Thymus (tissue), 11 donors: ENCODE measurements around the gene PNPLA7. TPM values are rescaled to one million over a fixed set of nuclear protein-coding genes. Genes with fewer than 3 reads are reported as not detected.

Experiments used
- DNase-seq, 9 donors: peaks; one replicate each; pipeline ENCODE4 v3.0.0-alpha.2; 2013; ENCODE audit warnings: low spot score in 9 of 9, low read depth in 6 of 9, missing footprints in 1 of 9
- H3K27ac ChIP-seq, 2 donors: one replicate each; pipeline ENCODE4 v1.5.1; 2013; ENCODE audit warnings: control low read depth in 1 of 2, low read depth in 1 of 2, low read length in 1 of 2, mild to moderate bottlenecking in 1 of 2, moderate library complexity in 1 of 2
- H3K27me3 ChIP-seq, 2 donors: one replicate each; pipeline ENCODE4 v1.5.1; 2013; ENCODE audit warnings: low read length in 1 of 2; ENCODE audit not compliant: control insufficient read depth in 2 of 2, insufficient read depth in 1 of 2
- H3K36me3 ChIP-seq, 2 donors: one replicate each; pipeline ENCODE4 v1.5.1; 2013; ENCODE audit warnings: low read length in 1 of 2, mild to moderate bottlenecking in 1 of 2, moderate library complexity in 1 of 2; ENCODE audit not compliant: control insufficient read depth in 2 of 2, insufficient read depth in 2 of 2
- H3K4me1 ChIP-seq, 2 donors: one replicate each; pipeline ENCODE4 v1.5.1; 2013; ENCODE audit warnings: low read length in 2 of 2; ENCODE audit not compliant: control insufficient read depth in 2 of 2, insufficient read depth in 2 of 2
- H3K4me3 ChIP-seq, 2 donors: one replicate each; pipeline ENCODE4 v1.5.1; 2013; ENCODE audit warnings: low read length in 2 of 2, control low read depth in 1 of 2, mild to moderate bottlenecking in 1 of 2
- H3K9me3 ChIP-seq, 2 donors: one replicate each; pipeline ENCODE4 v1.5.1; 2013; ENCODE audit warnings: low read length in 1 of 2, mild to moderate bottlenecking in 1 of 2; ENCODE audit not compliant: control insufficient read depth in 2 of 2, insufficient read depth in 1 of 2
- WGBS: extraction: QIAGEN DNeasy Blood & Tissue Kit; methylation state at CpG from one replicate; pipeline ENCODE4 v1.1.7; 2013; 5-methylcytosine and 5-hydroxymethylcytosine counted together
- polyA plus RNA-seq: library from polyadenylated mRNA; stranded (reverse); fragments of 200-250 nt; gene quantifications from one replicate; pipeline ENCODE4 v1.2.3, GENCODE V29; 2013
- total RNA-seq: library from RNA; stranded (reverse); fragments of 120-200 nt; gene quantifications from one replicate; pipeline ENCODE4 v1.2.4, GENCODE V29; 2013
- donor health status: healthy.

PNPLA7 gene
- total and polyA plus RNA-seq, 2 donors, result 1.6 to 11.5 TPM

DNA sequence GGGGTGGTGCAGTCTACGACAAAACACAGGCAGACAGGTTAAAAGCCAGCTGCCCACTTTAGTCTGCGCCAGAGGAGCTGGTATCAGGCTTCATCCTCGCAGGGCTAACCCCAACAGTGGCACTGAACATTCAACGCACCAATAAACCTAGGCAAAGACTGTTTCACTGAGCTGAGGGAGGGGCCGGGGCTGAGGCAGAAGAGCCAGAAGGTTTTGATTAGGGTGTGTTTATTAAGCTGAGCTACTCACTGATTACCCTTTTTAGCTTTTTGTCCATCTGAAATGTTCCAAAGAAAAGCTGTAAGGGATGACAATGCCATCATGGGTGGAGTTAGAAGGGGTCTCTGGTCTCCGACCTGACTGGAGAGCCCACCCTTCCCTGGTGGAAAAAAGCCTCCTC is 38.7 kb upstream of the PNPLA7 start:
- H3K4me1 ChIP-seq, result peaks cover 9 to 27% of the 10 kb centered on the region in 2 donors
- WGBS, result 97% methylated on average over 6 of the region's 6 CpGs
- no peak for DNase-seq
- peaks cover 20 to 37% of the 10 kb centered on the region in 2 donors for H3K36me3 ChIP-seq
- H3K27me3 ChIP-seq, result peaks cover 0 to 2% of the 10 kb centered on the region in 2 donors
- no peak overlapping the region for H3K27ac ChIP-seq
- H3K9me3 ChIP-seq, result no peaks in the 10 kb centered on the region
- no peak overlapping the region for H3K4me3 ChIP-seq

DNA sequence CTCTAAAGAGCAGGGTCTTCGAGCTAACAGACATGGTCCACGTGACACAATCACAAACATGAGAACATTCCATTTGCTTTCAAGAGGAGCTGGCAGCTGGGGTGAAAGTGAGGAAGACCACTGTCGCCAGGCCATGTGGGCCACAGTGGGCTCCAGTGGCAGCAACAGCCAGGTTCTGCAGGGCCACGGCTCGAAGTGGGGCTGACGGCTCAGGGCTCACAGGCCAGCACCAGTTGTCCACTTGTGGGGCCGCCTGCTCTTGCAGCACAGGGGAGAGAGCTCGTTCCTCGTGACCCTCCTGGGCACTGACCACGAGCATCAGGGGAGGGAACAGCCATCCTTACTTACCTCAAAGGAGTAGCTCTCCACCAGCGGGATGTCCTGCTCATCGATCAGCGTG is 38.1 kb upstream of the PNPLA7 start:
- Histone ChIP-seq H3K4me1 (peaks cover 9 to 27% of the 10 kb centered on the region in 2 donors), H3K27ac (no peak overlapping the region), H3K27me3 (peaks cover 0 to 2% of the 10 kb centered on the region in 2 donors), H3K36me3 (peaks cover 25 to 43% of the 10 kb centered on the region in 2 donors), H3K4me3 (no peak overlapping the region), H3K9me3 (no peaks in the 10 kb centered on the region)
- no peak for DNase-seq
- WGBS, result 94% methylated on average over 13 of the region's 13 CpGs

DNA sequence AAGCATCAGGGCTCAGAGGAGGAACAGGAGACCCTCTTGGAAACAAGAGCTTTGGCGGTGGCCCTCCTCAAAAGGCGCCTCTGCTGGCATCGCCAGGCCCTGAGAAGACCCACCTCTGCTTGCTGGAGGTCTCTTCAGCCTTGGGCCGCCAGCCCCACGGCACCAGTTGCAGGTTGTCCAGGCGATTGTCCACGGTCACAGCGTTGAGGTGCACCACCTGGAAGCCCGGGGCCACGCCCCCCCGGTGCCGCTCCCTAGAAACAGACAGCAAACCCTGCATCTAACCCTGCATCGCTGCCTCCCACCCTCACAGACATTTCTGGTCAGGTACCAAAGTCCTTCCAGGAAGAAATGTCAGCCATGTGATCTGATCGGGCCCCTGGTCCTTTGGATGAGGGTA is 36.7 kb upstream of the PNPLA7 start:
- Histone ChIP-seq H3K4me1 (peaks cover 9 to 18% of the 10 kb centered on the region in 2 donors), H3K27ac (no peak overlapping the region), H3K36me3 (peaks cover 37 to 57% of the 10 kb centered on the region in 2 donors), H3K9me3 (no peaks in the 10 kb centered on the region), H3K27me3 (peaks cover 0 to 2% of the 10 kb centered on the region in 2 donors), H3K4me3 (no peak overlapping the region)
- no peak for DNase-seq
- WGBS, result 97% methylated on average over 14 of the region's 14 CpGs

DNA sequence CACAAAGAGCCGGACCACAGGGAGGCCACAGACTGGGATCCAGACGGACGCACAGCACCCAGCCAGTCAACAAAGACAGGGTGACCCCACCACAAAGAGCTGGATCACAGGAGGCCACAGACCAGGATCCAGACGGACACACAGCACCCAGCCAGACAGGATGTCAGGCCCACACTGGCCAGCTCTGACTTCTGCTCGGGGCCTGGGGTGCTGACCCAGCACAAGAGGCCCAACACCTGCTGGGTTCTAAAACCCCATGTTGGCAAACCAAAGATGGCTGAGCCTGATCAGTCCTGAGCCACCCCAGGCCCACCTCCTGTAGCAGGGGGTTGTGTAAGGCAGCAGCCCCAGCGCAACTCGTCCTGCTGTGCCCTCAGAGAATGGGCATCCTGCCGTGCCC is 33.8 kb upstream of the PNPLA7 start:
- Histone ChIP-seq H3K9me3 (no peaks in the 10 kb centered on the region), H3K36me3 (peaks cover 43 to 66% of the 10 kb centered on the region in 2 donors), H3K27me3 (no peaks in the 10 kb centered on the region), H3K4me3 (no peak overlapping the region), H3K27ac (no peak overlapping the region), H3K4me1 (peaks cover 3 to 10% of the 10 kb centered on the region in 2 donors)
- DNase-seq, result no peak
- 95% methylated on average over 8 of the region's 8 CpGs for WGBS

DNA sequence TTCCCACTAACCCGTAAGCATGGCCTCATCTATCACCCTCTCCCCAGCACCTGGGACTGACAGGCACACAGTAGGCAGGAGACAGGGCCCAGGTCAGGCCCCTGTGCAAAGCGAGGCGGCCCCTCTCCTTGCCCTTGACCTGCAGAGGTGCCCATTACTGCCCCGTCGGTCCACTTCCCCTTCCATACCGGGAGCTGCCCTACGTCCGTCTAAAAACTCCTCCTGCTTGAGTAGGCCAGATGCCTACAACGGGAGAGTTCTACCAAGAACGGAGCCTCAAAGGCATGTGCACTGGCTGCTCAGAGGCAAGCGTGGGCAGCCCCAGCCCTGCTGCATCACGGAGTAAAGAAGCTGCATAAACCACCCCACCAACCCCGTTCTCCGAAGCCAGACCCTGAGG is 33.1 kb upstream of the PNPLA7 start:
- peaks cover 41 to 61% of the 10 kb centered on the region in 2 donors for H3K36me3 ChIP-seq

DNA sequence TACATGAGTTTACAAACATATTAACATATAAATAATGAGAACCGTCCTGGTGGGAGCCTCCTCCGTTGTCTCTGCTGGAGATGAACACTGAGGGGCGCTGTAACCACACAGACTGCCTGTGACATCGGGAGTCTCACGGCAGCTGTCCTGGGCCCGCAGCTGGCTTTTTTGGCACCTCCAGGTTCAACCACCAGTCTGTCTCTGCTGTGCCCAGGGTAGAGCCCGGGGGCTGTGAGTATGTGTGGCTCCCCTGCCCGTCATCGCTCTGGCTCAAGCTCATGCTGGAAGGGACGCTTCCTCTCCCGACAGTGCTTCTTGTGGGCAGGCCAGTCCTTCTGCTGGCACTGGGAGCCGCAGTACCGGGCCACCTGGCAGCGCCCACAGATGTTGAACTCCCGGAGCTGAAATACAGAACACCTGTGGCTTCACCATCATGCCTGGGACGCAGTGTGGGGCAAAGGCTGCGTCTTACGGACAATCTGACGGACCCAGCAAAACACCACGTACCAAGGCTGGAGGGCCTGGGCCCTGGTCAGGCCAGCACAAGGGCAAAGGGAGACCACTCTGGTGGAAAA is 32.2 kb upstream of the PNPLA7 start:
- Histone ChIP-seq H3K4me1 (peaks cover 10% of the 10 kb centered on the region in 2 donors), H3K27ac (no peak overlapping the region), H3K9me3 (no peaks in the 10 kb centered on the region), H3K36me3 (peaks cover 37 to 52% of the 10 kb centered on the region in 2 donors), H3K4me3 (no peak overlapping the region), H3K27me3 (no peaks in the 10 kb centered on the region)
- 94% methylated on average over 20 of the region's 20 CpGs for WGBS
- DNase-seq, result no peak

More for the DNA sequence above, 33.1 kb upstream of the PNPLA7 start:
- WGBS, result 96% methylated on average over 14 of the region's 14 CpGs
- no peaks in the 10 kb centered on the region for H3K9me3 ChIP-seq
- no peak for DNase-seq
- no peaks in the 10 kb centered on the region for H3K27me3 ChIP-seq
- peaks cover 3 to 6% of the 10 kb centered on the region in 2 donors for H3K4me1 ChIP-seq
- H3K4me3 ChIP-seq, result no peak overlapping the region
- H3K27ac ChIP-seq, result no peak overlapping the region

DNA sequence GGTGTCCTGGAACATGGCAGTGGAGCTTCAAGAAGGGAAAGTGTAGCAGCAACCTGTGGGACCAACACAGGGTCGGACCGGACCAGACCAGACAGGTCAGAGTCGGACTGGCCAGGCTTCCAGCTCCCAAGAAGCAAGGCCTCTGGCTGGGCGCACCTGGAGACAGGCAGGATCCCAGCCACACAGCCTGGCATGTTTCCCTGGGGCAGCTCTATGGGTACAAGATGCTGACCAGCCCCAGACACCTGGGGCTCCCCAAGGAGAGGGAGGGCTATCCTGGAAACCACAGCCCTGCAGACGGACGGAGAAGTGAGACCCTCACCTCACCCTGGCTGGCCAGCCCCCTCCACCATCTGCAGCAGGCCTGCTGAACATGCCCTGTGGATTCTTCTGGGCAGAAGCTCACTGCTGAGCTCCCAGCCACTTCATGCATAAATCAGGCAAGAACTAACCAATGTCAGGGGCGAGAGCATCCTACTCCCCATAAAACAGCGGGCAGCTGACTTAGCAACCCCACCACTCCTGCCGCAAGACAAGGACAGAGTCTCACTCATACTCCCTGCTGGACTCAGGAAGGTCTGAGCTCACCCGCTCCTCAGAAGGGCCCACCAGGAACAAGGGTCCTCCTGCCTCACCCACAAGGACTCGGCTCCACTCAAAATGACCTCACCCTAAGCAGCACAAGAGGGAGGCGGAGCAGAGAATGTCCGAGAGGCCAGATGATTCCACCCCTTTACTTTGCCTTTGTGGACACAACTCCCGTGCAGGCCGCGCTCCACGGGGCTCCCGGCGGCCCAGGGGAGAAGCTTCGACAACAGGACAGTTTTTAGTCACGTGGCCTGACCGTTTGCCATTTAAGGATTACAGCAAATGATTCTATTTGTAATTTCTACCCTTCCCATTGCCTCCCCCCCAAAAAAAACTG is 31.4 kb upstream of the PNPLA7 start:
- Histone ChIP-seq H3K4me1 (peaks cover 15 to 16% of the 10 kb centered on the region in 2 donors), H3K4me3 (no peak overlapping the region), H3K27ac (no peak overlapping the region), H3K27me3 (no peaks in the 10 kb centered on the region), H3K9me3 (no peaks in the 10 kb centered on the region), H3K36me3 (peaks cover 30 to 45% of the 10 kb centered on the region in 2 donors)
- DNase-seq, result no peak
- WGBS, result 97% methylated on average over 22 of the region's 22 CpGs

DNA sequence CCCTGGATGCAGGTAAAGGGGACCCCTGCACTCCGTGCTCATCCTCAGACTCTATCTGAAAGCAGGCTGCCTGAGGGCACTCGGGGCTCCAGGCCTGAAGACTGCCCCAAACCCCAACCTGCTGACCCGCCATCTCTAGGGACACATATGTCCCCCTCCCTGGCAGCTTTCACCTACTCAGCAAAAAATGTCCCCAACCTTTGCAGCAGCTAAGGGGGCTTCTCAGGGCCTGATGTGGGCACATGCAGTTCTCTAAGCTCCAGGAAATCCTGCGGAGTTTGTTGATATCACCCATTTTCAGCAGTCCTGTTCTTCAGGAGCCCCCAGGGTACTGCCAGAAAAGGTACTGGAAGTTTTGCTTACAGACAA is 30.7 kb upstream of the PNPLA7 start:
- Histone ChIP-seq H3K36me3 (peaks cover 30 to 44% of the 10 kb centered on the region in 2 donors), H3K27ac (no peak overlapping the region), H3K4me3 (no peak overlapping the region), H3K27me3 (no peaks in the 10 kb centered on the region), H3K9me3 (no peaks in the 10 kb centered on the region), H3K4me1 (peaks cover 15 to 16% of the 10 kb centered on the region in 2 donors)
- DNase-seq, result no peak
- 96% methylated on average over 4 of the region's 4 CpGs for WGBS
